ENCODE data around the gene PHLDA2.

Gene PHLDA2

DNA sequence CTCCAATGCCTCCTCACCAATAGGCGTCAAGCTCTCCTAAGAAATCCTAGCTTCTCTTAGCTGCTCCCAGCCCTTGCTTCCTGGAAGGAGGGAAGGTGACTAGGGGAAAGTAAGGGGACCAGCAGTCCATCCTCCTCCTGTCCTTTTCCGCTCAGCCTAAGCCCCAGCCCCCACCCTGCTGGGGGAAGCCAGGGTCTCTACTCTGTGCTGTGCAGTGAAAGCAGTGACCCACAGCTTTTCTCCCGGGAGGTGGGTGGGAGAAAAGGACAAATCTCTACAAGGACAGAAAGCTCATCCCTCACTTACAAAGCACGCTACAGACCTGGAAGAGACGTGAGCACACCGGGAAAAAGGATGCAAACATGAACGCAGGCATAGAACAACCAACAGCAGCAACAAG lies 30.9 kb upstream of the PHLDA2 start:
- no peak for DNase-seq (ENCODE audit: low read depth)
- no peaks in the 10 kb centered on the region for H3K27me3 ChIP-seq (replicated peaks; ENCODE audit: control insufficient read depth, insufficient read depth, low read length)
- no peak overlapping the region for H3K9ac ChIP-seq (ENCODE audit: low read length)
- peaks cover 87% of the 10 kb centered on the region for H3K36me3 ChIP-seq (ENCODE audit: control insufficient read depth, insufficient read depth, low read length, severe bottlenecking)
- peaks cover 4% of the 10 kb centered on the region for H3K4me1 ChIP-seq (ENCODE audit: control insufficient read depth, insufficient read depth, low read length)
- H3K4me3 ChIP-seq (ENCODE audit: low read length), result no peak overlapping the region
- no peaks in the 10 kb centered on the region for H3K9me3 ChIP-seq (ENCODE audit: control insufficient read depth, low read length)

DNA sequence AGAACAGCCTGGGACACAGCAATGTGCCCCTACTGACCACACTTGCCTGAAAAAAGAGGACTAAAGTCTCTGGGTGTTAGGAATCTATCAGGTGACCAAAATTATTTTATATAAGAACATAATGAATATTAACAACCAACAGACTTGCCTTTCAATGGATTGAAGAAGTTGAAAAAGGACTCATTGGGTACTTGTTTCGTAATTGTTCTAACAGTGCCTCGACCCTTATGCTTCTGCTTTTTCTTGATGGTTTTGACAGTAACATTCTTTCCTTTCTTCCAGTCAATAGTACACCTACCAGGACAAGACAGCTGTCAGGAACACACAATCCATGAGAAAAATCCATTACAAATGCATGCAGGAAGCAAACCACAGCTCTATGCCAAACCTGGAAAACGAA lies 29.0 kb upstream of the PHLDA2 start:
- H3K9ac ChIP-seq (ENCODE audit: low read length), result no peak overlapping the region
- no peaks in the 10 kb centered on the region for H3K9me3 ChIP-seq (ENCODE audit: control insufficient read depth, low read length)
- DNase-seq (ENCODE audit: low read depth), result no peak
- H3K4me3 ChIP-seq (ENCODE audit: low read length), result no peak overlapping the region
- H3K36me3 ChIP-seq (ENCODE audit: control insufficient read depth, insufficient read depth, low read length, severe bottlenecking), result peaks cover 92% of the 10 kb centered on the region
- no peaks in the 10 kb centered on the region for H3K27me3 ChIP-seq (replicated peaks; ENCODE audit: control insufficient read depth, insufficient read depth, low read length)
- no peaks in the 10 kb centered on the region for H3K4me1 ChIP-seq (ENCODE audit: control insufficient read depth, insufficient read depth, low read length)

DNA sequence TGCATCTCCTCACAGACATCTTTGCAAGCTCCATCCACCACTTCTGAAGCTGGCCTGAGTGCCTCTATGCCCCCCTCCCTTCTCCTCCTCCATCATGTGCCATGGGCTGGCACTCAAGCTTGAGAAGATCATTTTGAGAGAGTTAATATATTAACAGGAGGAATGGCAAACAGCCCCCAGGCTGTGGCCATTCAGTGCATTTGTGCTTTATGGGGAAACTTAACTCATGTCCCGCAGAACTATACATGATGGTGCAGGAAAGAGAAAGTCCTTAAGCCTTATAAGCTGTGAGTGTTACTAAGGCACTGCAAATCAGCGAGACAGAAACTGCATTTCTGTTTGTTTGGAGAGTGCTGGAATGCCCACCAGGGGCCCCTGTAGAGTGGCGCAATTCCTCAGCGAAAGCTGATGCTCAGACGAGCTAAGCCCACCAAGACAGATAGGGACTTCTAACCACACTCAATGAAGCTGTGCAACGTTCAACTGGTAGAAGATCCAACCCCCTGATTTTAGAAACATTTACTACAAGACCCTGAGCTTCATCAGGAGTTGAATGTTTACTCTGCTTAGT lies 26.8 kb upstream of the PHLDA2 start:
- Histone ChIP-seq H3K9me3 (ENCODE audit: control insufficient read depth, low read length) (no peaks in the 10 kb centered on the region), H3K36me3 (ENCODE audit: control insufficient read depth, insufficient read depth, low read length, severe bottlenecking) (peaks cover 100% of the 10 kb centered on the region), H3K4me1 (ENCODE audit: control insufficient read depth, insufficient read depth, low read length) (peaks cover 5% of the 10 kb centered on the region), H3K27me3 (replicated peaks; ENCODE audit: control insufficient read depth, insufficient read depth, low read length) (no peaks in the 10 kb centered on the region), H3K4me3 (ENCODE audit: low read length) (no peak overlapping the region), H3K9ac (ENCODE audit: low read length) (no peak overlapping the region)
- no peak for DNase-seq (ENCODE audit: low read depth)

DNA sequence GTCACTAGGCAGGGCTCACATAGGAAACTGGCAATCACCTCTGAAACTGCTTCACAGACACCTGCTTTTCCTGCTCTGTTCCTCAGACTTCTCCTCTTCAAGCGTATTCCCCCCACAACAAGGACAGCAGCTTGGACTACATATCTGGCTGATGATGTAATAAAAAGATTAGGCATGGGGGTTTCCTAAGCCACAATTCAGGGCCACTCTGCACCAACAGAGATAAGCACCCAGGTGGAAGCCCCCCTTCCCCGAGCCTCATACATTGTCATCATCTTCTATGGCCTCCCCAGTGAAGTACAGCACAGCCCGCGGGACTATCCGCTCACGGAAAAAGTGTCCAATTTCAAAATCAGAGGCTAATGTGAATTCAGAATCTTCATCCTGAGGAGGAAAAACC lies 25.0 kb upstream of the PHLDA2 start:
- Histone ChIP-seq H3K9ac (ENCODE audit: low read length) (no peak overlapping the region), H3K36me3 (ENCODE audit: control insufficient read depth, insufficient read depth, low read length, severe bottlenecking) (peaks cover 100% of the 10 kb centered on the region)

DNA sequence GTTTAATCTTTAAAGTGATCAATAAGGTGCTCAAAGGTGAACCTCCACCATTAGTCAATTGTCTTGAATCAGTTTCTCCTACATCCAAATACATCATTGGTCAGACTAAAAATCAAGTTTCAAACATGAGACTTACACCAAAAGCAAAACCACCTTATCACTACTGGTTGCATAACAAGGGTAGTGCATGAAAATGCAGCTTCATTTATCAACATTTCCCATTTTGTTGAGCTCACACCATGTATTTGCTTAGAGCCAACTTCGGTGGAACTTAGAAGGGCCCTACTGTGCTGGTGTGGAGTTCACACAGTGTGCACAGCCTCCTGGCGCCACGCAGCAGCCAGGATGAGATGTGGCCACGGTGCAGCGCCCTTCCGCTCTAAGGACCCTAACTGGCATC lies 23.1 kb upstream of the PHLDA2 start:
- no peak overlapping the region for H3K9ac ChIP-seq (ENCODE audit: low read length)
- peaks cover 6% of the 10 kb centered on the region for H3K4me1 ChIP-seq (ENCODE audit: control insufficient read depth, insufficient read depth, low read length)
- no peak overlapping the region for H3K4me3 ChIP-seq (ENCODE audit: low read length)
- H3K27me3 ChIP-seq (replicated peaks; ENCODE audit: control insufficient read depth, insufficient read depth, low read length), result no peaks in the 10 kb centered on the region
- DNase-seq (ENCODE audit: low read depth), result no peak
- no peaks in the 10 kb centered on the region for H3K9me3 ChIP-seq (ENCODE audit: control insufficient read depth, low read length)
- H3K36me3 ChIP-seq (ENCODE audit: control insufficient read depth, insufficient read depth, low read length, severe bottlenecking), result peaks cover 94% of the 10 kb centered on the region

More for the DNA sequence above, 25.0 kb upstream of the PHLDA2 start:
- DNase-seq (ENCODE audit: low read depth), result no peak
- Histone ChIP-seq H3K4me3 (ENCODE audit: low read length) (no peak overlapping the region), H3K4me1 (ENCODE audit: control insufficient read depth, insufficient read depth, low read length) (peaks cover 6% of the 10 kb centered on the region), H3K27me3 (replicated peaks; ENCODE audit: control insufficient read depth, insufficient read depth, low read length) (no peaks in the 10 kb centered on the region), H3K9me3 (ENCODE audit: control insufficient read depth, low read length) (no peaks in the 10 kb centered on the region)

DNA sequence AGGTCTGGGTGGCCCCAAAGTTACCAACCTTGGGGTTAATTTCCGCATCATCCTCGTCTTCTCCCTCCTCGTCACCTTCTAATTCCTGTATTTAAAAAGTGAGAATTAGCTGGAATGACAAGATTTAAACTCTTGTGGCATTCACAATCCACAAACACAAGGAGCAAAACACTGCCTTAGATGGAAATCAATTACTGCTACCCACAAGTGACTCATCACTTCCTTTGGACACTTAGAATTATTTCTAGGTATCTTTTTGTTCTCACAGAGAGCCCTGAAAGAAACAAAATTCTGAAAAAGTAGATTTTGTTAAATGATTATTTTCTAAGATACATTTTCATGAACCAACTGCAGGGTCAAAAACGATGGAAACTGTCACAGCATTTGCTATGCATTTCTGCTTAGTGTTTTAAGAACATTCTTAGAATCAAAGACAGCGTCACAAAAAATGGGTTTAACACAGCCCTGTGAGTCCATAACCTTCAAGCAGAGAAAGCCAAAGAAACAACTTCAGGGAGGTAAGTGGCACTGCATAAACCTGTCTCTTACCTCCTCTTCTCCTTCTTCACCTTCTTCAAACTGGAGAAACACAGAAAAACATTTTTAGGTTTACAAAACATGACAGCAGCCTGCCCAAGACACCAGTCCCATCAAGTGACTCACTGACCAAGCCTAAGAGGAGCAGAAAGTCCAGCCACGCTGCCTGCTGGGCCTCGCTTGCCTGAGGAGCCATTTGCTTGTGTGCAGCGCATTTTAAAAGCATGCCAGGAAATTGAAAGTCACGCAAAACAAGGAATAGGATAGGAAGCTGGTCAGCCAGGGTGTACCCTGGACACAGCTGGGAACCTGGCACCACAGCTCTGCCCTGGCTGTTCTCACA lies 22.3 kb upstream of the PHLDA2 start:
- DNase-seq (ENCODE audit: low read depth), result peak; percentile 38
- Histone ChIP-seq H3K4me1 (ENCODE audit: control insufficient read depth, insufficient read depth, low read length) (peaks cover 6% of the 10 kb centered on the region), H3K9me3 (ENCODE audit: control insufficient read depth, low read length) (no peaks in the 10 kb centered on the region), H3K4me3 (ENCODE audit: low read length) (no peak overlapping the region), H3K27me3 (replicated peaks; ENCODE audit: control insufficient read depth, insufficient read depth, low read length) (no peaks in the 10 kb centered on the region), H3K36me3 (ENCODE audit: control insufficient read depth, insufficient read depth, low read length, severe bottlenecking) (peaks cover 89% of the 10 kb centered on the region), H3K9ac (ENCODE audit: low read length) (no peak overlapping the region)

DNA sequence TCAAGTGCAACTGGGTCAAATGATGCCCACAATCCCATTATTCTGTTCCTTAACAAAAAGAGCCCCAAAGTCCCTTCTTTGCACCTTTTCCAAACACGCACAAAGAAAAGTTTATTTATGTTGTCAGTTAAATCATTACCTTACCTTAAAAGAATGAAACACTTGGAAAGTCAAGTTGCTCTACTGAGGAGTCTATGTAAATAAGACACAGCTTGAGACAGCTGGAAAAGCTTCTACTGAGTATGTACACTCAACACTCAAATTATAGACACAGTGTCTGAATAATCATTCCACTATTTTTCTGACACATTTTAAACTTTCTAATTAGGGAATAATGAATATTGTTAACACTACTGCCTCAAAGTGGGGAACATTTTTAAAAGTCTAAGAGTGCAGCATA lies 21.6 kb upstream of the PHLDA2 start:
- no peaks in the 10 kb centered on the region for H3K27me3 ChIP-seq (replicated peaks; ENCODE audit: control insufficient read depth, insufficient read depth, low read length)
- H3K36me3 ChIP-seq (ENCODE audit: control insufficient read depth, insufficient read depth, low read length, severe bottlenecking), result peaks cover 84% of the 10 kb centered on the region
- no peak overlapping the region for H3K4me3 ChIP-seq (ENCODE audit: low read length)
- H3K9me3 ChIP-seq (ENCODE audit: control insufficient read depth, low read length), result no peaks in the 10 kb centered on the region
- no peak for DNase-seq (ENCODE audit: low read depth)
- peaks cover 11% of the 10 kb centered on the region for H3K4me1 ChIP-seq (ENCODE audit: control insufficient read depth, insufficient read depth, low read length)
- H3K9ac ChIP-seq (ENCODE audit: low read length), result no peak overlapping the region

DNA sequence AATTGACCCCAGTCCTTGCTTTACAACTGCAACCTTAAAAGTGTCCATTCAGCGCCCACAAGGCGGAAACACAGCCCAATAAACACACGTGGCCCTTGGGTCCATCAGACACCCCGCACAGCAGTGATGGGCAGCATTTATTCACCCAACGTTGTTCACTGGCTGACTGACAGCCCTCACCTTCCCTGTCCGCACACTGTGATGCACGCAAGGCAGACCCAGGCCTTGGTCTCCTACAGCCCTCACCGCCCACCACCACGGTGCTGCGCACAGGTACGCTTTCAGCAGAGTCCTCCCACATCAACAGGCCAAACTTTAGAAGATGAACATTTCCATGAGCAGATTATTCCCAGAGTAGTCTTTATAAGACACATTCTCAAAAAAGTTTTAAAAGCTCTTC lies 20.7 kb upstream of the PHLDA2 start:
- Histone ChIP-seq H3K27me3 (replicated peaks; ENCODE audit: control insufficient read depth, insufficient read depth, low read length) (no peaks in the 10 kb centered on the region), H3K4me1 (ENCODE audit: control insufficient read depth, insufficient read depth, low read length) (peaks cover 18% of the 10 kb centered on the region), H3K36me3 (ENCODE audit: control insufficient read depth, insufficient read depth, low read length, severe bottlenecking) (peaks cover 78% of the 10 kb centered on the region), H3K9ac (ENCODE audit: low read length) (no peak overlapping the region), H3K9me3 (ENCODE audit: control insufficient read depth, low read length) (no peaks in the 10 kb centered on the region), H3K4me3 (ENCODE audit: low read length) (no peak overlapping the region)
- no peak for DNase-seq (ENCODE audit: low read depth)

DNA sequence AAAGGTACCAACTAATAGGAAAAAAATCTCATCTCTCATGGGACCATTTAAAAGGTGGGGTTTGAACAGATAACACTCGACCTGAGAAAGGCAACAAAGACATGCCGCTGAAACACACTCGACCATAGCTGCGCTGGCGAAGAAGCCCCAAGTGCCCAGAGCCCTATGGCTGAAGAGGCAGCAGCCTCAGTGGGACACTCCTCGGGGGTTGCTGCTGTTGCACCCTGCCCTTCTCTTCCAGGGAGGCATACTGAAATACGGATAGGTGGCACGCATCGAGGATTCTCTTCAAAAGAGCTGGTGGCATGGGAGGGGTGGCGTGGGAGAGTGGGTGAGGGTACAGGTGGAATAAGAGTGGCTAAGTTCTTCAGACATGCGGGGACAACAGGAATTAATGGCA lies 18.5 kb upstream of the PHLDA2 start:
- Histone ChIP-seq H3K4me1 (ENCODE audit: control insufficient read depth, insufficient read depth, low read length) (peaks cover 23% of the 10 kb centered on the region), H3K27me3 (replicated peaks; ENCODE audit: control insufficient read depth, insufficient read depth, low read length) (no peaks in the 10 kb centered on the region), H3K36me3 (ENCODE audit: control insufficient read depth, insufficient read depth, low read length, severe bottlenecking) (peaks cover 63% of the 10 kb centered on the region), H3K4me3 (ENCODE audit: low read length) (no peak overlapping the region), H3K9ac (ENCODE audit: low read length) (no peak overlapping the region), H3K9me3 (ENCODE audit: control insufficient read depth, low read length) (no peaks in the 10 kb centered on the region)
- no peak for DNase-seq (ENCODE audit: low read depth)

DNA sequence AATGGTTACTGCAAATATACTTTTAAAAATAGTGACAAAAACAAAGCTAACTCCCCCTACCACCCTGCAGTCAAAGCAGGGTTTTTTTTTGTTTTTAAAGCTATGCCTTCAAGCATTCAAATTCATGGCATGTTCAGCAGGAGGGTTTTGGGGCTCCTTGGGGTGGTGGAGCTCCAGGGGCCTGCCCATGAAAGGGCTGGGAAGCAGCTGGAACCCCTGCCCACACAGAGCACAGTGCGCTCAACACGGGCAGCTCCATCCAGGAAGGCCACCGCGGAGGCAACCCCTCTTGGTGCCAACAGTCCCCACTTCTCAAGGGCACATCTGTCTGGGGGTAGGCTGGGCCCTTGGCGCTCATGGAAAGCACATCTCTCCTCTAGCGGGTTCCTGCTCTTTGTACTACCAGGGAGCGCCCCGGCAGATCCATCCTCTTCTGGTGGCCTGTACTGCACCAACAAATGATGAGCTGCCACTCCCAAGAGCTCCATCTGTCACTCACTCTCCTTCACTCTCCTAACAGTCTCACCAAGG lies 16.6 kb upstream of the PHLDA2 start:
- peak overlapping the region; percentile 69 for H3K9ac ChIP-seq (ENCODE audit: low read length)
- peak overlapping the region; percentile 74 for H3K4me3 ChIP-seq (ENCODE audit: low read length)
- H3K36me3 ChIP-seq (ENCODE audit: control insufficient read depth, insufficient read depth, low read length, severe bottlenecking), result peaks cover 43% of the 10 kb centered on the region
- DNase-seq (ENCODE audit: low read depth), result no peak
- peaks cover 17% of the 10 kb centered on the region for H3K4me1 ChIP-seq (ENCODE audit: control insufficient read depth, insufficient read depth, low read length)
- no peaks in the 10 kb centered on the region for H3K9me3 ChIP-seq (ENCODE audit: control insufficient read depth, low read length)
- H3K27me3 ChIP-seq (replicated peaks; ENCODE audit: control insufficient read depth, insufficient read depth, low read length), result no peaks in the 10 kb centered on the region

DNA sequence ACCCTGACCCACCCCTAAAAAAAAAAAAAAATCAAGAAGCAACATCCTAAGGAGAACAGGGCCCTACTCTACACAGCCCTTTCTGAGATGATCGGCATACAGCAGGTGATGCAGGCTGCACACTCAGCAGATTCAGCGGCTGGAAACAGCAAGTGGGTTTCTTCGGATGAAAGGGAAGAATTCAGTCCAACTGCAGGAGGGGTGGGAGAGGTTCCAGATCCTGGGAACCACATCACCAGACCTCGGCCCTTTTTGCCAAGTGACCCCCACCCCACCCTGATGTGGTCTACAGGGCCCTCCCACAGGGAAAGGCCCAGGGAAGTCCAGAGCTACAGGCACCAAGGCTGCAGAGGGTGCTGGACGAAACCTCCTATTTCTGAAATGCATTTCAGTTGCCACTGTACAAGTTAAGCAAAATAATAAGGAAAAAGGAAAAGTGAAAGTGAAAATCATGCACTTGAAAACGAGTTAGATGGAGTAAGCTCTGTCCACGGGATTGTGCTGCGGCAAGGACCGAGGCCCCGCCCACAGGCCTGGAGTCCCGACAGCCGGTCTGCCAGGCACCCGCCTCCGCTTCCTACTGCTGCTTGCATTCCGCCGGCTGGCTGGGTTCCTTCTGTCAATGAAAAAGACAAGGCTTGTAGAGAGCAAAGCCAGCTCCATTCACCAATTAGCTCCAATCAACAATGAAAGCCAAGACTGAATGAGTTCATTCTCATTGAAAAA lies 16.0 kb upstream of the PHLDA2 start:
- H3K9me3 ChIP-seq (ENCODE audit: control insufficient read depth, low read length), result no peaks in the 10 kb centered on the region
- peak overlapping the region; percentile 69 for H3K9ac ChIP-seq (ENCODE audit: low read length)
- no peaks in the 10 kb centered on the region for H3K27me3 ChIP-seq (replicated peaks; ENCODE audit: control insufficient read depth, insufficient read depth, low read length)
- peak; percentile 96 for DNase-seq (ENCODE audit: low read depth)
- H3K4me1 ChIP-seq (ENCODE audit: control insufficient read depth, insufficient read depth, low read length), result peaks cover 23% of the 10 kb centered on the region
- peaks cover 37% of the 10 kb centered on the region for H3K36me3 ChIP-seq (ENCODE audit: control insufficient read depth, insufficient read depth, low read length, severe bottlenecking)
- peak overlapping the region; percentile 74 for H3K4me3 ChIP-seq (ENCODE audit: low read length)

Measured in adipocyte (in vitro differentiated cells).